Measurements from ENCODE around the gene ISG20.

Gene ISG20

DNA sequence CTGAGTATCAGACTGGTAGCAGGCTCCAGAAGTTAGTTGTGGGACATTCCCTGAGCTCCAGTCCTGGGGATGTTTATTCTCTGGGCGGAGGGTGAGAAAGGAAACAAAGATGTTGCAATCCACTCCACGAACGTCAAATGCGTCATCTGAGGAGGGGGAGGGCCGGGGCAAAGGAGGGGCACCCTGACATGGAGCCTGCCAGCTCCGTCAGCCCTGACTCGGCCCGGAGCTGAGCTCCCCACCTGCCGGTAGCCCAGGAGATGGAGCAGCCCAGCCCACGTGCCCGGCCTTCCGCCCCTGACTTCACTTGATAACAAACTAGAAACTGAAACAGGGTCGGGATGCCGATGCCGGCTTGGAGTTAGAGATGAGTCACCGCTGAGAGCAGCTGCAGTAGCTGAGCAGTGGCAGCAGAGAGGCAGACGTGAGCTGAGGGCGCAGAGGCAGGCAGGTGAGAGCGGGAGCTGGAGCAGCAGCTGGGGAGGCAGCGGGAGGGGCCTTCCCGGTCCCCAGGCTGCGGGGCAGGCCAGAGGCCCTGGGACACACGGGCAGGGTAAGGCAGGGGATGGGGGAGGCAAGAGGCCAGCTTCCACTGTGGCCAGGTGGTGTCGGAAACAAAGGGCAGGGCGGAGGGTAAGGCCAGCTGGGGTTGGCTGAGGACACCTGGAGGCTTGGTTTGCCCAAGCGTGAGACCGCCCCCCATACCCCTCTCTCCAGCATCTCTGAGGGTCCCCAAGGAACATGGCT, at the start of gene ISG20:
Gene ISG20 (plus strand): TSS at position 391 of the 747 bp plus-strand sequence. CDS start 351 bp downstream, at position 742.
- DNase-seq (ENCODE audit: low spot score): peak; percentile 89

GRCh38 chr15:88590759-88591158, 48.1 kb upstream of the ISG20 start:
- DNase-seq (ENCODE audit: low spot score): no peak

GRCh38 chr15:88591384-88591783, 47.4 kb upstream of the ISG20 start:
- DNase-seq (ENCODE audit: low spot score): no peak

- DNase-seq (ENCODE audit: low spot score): no peak
These were observed 34.9 kb upstream of the ISG20 start for GRCh38 chr15:88603885-88604284.

- DNase-seq (ENCODE audit: low spot score): no peak
These were observed 34.2 kb upstream of the ISG20 start for GRCh38 chr15:88604381-88605188.

DNA sequence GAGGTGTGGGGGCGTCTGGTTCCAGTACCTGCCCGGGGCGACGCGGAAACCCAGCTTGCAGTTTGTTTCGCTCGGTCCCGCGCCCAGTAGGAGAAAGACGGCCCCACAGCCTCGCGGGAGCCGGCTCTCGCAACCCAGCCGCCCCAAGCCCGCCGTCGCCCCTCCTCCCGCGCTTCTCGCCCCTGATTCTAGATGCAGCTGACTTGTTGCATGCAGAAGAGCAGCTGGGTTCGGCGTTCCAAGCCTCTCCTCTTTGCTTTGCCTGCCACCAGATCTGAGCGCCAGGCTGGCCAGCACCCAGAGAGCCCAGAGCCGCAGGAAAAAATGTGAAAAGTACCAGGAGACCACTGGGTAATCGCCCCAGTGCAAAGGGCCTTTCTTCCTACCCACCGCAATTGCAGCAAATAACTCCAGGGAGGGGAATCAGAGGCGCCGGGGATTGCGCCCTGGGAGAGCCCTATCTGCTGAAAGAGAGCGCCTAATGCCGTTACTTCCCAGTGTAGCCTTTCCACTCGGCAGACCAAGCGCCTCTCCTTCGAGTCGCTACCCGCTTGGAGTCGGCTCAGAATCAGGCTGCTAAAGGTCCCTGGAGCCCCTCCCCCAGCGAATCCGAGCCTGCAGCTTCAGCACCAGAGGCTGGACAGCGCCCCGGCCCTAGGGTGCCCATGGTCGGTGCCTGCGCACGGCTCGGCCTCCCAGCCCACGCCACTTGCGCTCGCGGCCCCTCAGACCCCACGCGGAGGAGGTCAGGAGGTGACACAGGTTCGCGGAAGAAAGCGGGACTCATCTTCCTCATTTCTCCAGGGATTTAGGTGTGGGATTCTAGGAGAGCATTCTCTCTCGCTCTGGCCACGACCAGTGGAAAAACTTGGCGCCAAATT, 33.4 kb upstream of the ISG20 start:
- DNase-seq (ENCODE audit: low spot score): peak; percentile 73

DNA sequence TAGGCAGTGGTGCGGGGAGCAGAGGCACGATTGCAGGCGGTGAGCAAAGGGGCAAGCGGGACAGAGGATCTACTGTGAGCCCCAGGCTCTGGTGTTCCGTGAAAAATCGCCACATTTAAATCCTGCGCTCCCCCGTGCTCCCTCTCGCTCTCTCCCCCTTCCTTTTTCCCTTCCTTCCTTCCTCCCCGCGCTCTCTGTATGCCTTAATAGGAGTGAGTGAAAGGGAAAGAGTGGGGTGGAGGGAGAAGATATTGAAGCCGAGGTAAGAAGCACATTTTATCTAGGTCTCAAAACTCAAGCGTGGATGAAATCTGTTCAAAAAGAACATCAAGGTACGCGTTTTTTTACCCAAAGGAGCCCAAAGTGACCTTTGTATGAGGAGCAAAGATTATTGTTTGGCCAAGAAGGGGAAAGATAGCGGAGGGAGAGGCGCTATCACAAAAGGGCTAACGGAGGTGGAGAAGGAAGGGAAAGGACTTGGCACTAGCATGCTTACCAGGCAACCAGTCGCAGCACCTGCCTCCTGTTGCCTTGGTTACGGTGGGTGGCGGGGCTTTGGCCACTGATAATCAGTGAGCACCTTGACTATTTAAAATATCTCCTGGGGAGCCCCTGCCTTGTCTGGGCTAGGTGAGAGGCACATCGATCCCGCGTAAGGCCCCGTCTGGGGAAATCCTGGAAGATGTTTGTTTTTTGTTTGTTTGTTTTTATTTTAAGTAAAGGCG, 32.6 kb upstream of the ISG20 start:
- DNase-seq (ENCODE audit: low spot score): no peak

- DNase-seq (ENCODE audit: low spot score): no peak
These were observed 30.9 kb upstream of the ISG20 start for GRCh38 chr15:88607951-88608350.

GRCh38 chr15:88608607-88609181, 30.1 kb upstream of the ISG20 start:
- DNase-seq (ENCODE audit: low spot score): no peak

DNA sequence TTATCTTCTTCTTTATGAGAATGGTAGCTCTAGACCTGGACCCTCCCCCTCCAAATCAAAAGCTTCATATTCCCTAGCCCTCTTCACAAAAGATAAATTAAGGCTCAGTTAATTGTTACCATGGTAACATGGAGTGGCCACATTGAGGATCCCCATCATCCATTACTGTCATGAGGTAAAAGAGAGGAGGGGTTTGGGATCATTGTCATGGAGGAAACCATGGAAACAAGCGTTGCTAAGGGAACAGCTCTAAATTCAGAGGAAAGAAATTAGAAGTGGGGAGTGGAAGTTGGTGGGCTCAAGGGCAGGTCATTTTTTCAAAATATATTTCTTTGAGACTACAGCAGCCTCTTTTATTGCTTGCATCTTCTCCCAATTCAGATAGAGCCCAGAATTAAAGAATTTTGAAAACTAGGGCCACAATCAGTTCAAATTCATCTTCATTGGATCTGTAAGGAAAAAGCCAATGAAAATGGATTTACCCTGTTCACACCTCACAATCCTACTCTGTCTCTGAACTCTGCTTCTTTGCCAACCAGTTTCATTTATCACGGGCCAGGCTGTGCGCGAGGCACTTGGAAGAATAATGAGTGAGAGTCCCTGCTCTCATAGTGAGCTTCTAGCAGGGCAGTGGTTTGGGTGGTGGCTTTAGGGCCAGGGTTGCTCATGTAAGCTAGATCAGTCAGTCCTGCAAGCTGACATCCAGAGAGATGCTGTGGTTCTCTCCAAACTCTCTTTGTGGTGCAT, 29.3 kb upstream of the ISG20 start:
- DNase-seq (ENCODE audit: low spot score): no peak

- no peak for DNase-seq (ENCODE audit: low spot score)
These were observed 28.1 kb upstream of the ISG20 start for GRCh38 chr15:88610701-88611231.

DNA sequence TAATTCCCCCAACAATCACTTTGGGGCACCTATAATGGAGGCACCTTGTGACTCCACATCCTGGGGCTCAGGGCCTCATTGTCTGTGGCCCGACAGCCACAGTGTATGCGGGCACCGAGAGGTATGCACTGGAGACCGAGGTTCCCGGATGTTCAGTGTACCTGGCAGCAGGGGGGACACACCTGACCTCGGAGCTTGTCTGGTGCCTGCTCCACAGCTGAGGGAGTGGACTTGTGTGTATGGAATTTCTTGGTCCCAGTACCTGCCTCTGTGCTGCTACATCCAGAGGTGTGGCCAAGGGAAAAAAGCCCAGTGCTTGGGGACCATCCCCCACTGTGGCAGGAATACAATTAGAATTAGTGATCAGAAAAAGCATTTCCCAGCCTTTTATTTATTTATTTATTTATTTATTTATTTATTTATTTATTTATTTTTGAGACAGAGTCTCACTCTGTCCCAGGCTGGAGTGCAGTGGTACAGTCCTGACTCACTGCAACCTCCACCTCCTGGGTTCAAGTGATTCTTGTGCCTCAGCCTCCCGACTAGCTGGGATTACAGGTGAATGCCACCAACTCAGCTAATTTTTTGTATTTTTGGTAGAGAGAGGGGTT, 26.5 kb upstream of the ISG20 start:
- no peak for DNase-seq (ENCODE audit: low spot score)

GRCh38 chr15:88613074-88613944, 25.5 kb upstream of the ISG20 start:
- no peak for DNase-seq (ENCODE audit: low spot score)

DNA sequence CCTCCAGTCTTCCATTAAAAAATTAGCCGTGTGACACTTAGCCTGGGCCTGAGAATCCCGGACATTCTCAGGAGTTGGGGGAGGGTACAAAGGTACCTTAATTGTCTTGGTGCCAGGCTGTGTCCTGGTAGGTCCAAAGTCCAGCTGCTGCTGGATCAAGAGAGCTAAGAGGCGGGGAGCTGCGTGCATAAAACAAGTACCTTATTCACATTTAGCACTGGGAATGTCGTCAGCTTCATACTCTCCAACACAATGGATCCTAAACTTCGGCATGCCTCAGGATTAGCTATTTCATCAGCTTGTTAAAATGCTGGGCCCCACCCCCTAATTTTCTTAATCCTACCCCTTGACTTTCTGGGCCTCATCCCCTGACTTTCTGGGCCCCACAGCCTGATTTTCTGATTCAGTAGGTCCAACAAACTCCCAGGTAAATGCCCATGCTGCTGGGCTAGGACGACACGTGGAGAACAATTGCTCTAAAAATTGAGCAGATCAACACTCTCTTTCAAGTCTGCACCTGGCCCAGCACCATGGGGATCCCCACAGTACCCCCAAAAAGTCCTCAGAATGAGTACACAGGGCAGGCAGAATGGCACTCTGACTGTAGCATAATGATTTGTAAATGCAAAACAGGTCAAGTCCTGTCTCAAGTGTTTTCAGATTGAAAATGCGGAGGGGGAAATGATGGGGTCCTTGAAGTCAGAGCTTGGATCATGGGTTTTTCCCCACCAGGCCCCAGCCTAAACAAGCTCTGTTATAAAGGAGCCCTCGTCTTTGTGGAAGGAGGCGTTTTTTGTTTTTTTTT, 23.3 kb upstream of the ISG20 start:
- DNase-seq (ENCODE audit: low spot score): no peak

- DNase-seq (ENCODE audit: low spot score): no peak
These were observed 22.6 kb upstream of the ISG20 start for GRCh38 chr15:88616240-88616639.

DNA sequence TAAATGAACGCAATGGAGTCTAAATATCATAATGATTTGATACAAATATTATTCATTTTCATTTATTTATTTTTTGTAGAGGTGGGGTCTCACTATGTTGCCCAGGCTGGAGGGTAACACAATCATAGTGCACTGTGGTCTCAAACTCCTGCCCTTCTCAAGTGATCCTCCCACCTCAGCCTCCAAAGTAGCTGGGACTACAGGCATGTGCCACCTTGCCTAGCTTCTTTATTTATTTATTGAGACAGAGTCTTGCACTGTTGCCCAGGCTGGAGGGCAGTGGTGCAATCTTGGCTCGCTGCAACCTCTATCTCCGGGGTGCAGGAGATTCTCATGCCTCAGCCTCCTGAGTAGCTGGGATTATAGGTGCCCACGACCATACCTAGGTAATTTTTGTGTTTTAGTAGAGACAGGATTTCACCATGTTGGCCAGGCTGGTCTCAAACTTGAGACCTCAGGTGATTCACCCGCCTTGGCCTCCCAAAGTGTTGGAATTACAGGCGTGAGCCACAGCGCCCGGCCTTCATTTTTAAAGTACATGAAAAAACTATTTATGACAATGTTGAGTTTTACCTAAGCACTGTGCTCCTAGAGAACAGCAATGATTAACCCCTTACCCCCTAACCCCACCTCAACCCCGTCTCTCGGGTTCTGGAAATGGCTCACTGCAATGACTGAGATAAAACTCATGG, 21.6 kb upstream of the ISG20 start:
- no peak for DNase-seq (ENCODE audit: low spot score)

- no peak for DNase-seq (ENCODE audit: low spot score)
These were observed 21.0 kb upstream of the ISG20 start for GRCh38 chr15:88617790-88618189.

All from iPS-NIHi11 (cell line).